Calu3 (cell line): ENCODE results near the gene RAD51B. TPM values are rescaled to one million over a fixed set of nuclear protein-coding genes. Genes with fewer than 3 reads are reported as not detected.

Experiments used
- BruUV-seq: library from RNA; stranded (reverse); fragments of 400-500 nt; replicated peaks from 2 replicates; lab custom pipeline; 2021; lab: Mats Ljungman, UMichigan
- CTCF ChIA-PET: fragments of 300-600 bp; sonication (Branson Sonifier 250); formaldehyde crosslinking; loops from one replicate; lab custom pipeline; 2022; ENCODE audit warnings: antibody characterized with exemption; lab: Charles Lee
- DNase-seq: peaks from one replicate; pipeline ENCODE4 v3.0.0; 2022
- H3K27ac Mint-ChIP-seq: one replicate; pipeline ENCODE4 v1.8.0; 2022; ENCODE audit warnings: mixed read lengths; ENCODE audit not compliant: unreplicated experiment
- H3K27me3 Mint-ChIP-seq: one replicate; pipeline ENCODE4 v1.8.0; 2022; ENCODE audit warnings: mixed read lengths; ENCODE audit not compliant: unreplicated experiment
- H3K36me3 Mint-ChIP-seq: one replicate; pipeline ENCODE4 v1.8.0; 2022; ENCODE audit warnings: mild to moderate bottlenecking, moderate library complexity, mixed read lengths; ENCODE audit not compliant: insufficient read depth, unreplicated experiment
- H3K4me1 Mint-ChIP-seq: one replicate; pipeline ENCODE4 v1.8.0; 2022; ENCODE audit warnings: mild to moderate bottlenecking, low read depth, mixed read lengths; ENCODE audit not compliant: unreplicated experiment
- H3K4me3 Mint-ChIP-seq: one replicate; pipeline ENCODE4 v1.8.0; 2022; ENCODE audit warnings: mild to moderate bottlenecking, low read depth, moderate library complexity, mixed read lengths; ENCODE audit not compliant: unreplicated experiment
- H3K9me3 Mint-ChIP-seq: one replicate; pipeline ENCODE4 v1.8.0; 2022; ENCODE audit warnings: low read depth, mixed read lengths; ENCODE audit not compliant: unreplicated experiment
- CTCF ChIP-seq: fragments of 200-600 bp; IDR thresholded peaks from one replicate; pipeline ENCODE4 v1.8.0; 2022; ENCODE audit warnings: antibody characterized with exemption; ENCODE audit not compliant: unreplicated experiment
- intact Hi-C: fragments of 100-400 bp; cut with micrococcal nuclease; formaldehyde crosslinking; loops from one replicate; pipeline ENCODE4 v1.10.0; 2022; ENCODE audit not compliant: unreplicated experiment
- total RNA-seq: library from RNA; stranded (reverse); gene quantifications from 2 replicates; pipeline ENCODE4 v1.2.3, GENCODE V29; 2022

The RAD51B gene
- total RNA-seq, 1 experiment from 2014 or later: 24.7 TPM

DNA sequence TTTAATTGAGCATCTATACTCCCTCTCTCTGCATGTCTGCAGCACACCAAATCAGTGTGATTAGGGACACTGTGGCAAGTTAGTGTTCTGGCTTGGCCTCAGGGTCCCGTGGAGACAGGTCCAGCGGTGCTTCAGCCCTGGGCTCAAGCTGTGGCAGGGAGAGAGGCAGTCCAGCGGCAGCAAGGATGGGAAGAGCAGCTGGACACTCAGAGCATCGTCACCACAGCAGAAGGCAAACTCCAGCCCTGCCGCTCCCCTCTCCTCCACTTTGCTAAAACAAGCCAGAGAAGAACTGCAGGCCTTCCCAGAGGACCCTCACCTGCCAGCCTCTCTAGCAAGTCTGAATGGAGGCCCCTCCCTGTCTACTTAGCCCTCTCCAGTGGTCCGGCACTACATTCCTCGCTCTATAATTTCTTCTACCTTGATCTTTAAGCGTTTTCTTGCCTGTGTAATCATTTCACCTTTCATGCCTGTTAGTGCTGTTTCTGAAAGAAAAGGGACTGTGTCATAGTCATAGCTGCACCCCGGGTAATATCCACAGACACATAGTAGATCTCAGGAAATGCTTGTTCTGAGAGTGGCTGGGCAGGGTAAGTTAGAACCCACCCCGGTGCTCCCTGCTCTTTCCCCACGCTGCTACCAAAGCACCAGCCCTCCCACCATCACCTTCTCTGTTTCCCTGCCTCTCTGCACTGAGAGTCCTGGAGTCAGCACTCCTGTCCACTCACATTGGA lies 951.1 kb downstream of the RAD51B start:
- CTCF ChIA-PET: no interaction called here
- intact Hi-C loops: no loop called here
- Mint-ChIP-seq H3K27ac (no peak overlapping the region), H3K27me3 (no peaks in the 10 kb centered on the region), H3K4me3 (no peak overlapping the region), H3K36me3 (no peaks in the 10 kb centered on the region), H3K9me3 (peaks cover 2% of the 10 kb centered on the region), H3K4me1 (peaks cover 13% of the 10 kb centered on the region)
- no peak for TF ChIP-seq CTCF
- no TSS peak for BruUV-seq
- no peak for DNase-seq

GRCh38 chr14:68771631-68772030 lies 952.1 kb downstream of the RAD51B start:
- Mint-ChIP-seq H3K36me3 (no peaks in the 10 kb centered on the region), H3K4me1 (peaks cover 17% of the 10 kb centered on the region), H3K27ac (no peak overlapping the region), H3K4me3 (no peak overlapping the region), H3K9me3 (peaks cover 3% of the 10 kb centered on the region), H3K27me3 (no peaks in the 10 kb centered on the region)
- intact Hi-C loops: no loop called here
- DNase-seq: no peak
- BruUV-seq: no TSS peak
- CTCF ChIA-PET: no interaction called here
- no peak for TF ChIP-seq CTCF

DNA sequence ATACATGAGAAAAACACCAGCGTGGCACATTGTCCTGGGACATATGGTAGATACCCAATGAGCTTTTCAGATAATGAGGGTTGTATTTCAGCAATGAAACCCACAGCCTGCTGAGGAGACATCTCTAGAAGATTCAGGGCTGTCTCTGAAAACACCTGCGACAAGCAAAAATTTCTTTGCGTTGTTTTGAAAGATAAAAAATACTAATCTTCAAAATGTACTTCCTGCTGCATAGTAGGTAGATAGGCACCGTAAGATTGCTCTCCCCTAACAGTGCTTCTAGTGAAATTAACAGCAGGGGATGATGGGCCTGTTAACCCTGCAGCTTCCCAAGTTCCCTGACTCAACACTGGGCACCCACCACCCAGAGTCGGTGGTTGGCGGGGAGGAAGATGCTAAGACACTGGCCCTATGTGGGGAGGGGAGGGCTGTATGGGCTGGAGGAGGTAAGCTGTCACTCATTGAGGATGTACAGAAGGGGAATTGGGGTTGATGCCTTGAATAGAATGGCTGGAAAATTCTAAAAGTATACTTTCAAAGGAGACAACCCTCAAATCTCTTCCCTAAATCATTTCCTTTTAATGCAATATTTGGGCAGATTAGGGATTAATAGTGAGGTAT lies 953.3 kb downstream of the RAD51B start:
- peaks cover 3% of the 10 kb centered on the region for H3K9me3 Mint-ChIP-seq
- H3K27me3 Mint-ChIP-seq: no peaks in the 10 kb centered on the region
- H3K36me3 Mint-ChIP-seq: no peaks in the 10 kb centered on the region
- BruUV-seq: no TSS peak
- intact Hi-C loops: no loop called here
- DNase-seq: no peak
- H3K4me3 Mint-ChIP-seq: no peak overlapping the region
- CTCF ChIA-PET: interaction anchor here (0.5 kb wide), 1 partner anchor 10 kb away, joined by 3 read pairs; no protein-coding TSS in a partner anchor
- H3K4me1 Mint-ChIP-seq: peaks cover 17% of the 10 kb centered on the region
- TF ChIP-seq CTCF: no peak
- H3K27ac Mint-ChIP-seq: no peak overlapping the region

- Mint-ChIP-seq H3K4me3 (no peak overlapping the region), H3K36me3 (peaks cover 7% of the 10 kb centered on the region), H3K27me3 (no peaks in the 10 kb centered on the region), H3K4me1 (peaks cover 35% of the 10 kb centered on the region), H3K27ac (no peak overlapping the region), H3K9me3 (peaks cover 3% of the 10 kb centered on the region)
- intact Hi-C loops: no loop called here
- DNase-seq: no peak
- BruUV-seq: no TSS peak
- TF ChIP-seq CTCF: no peak
- CTCF ChIA-PET: interaction anchor here (0.6 to 1.7 kb wide), 4 partner anchors 9 to 421 kb away, joined by 3 to 7 read pairs (median 4); no protein-coding TSS in a partner anchor
Measured at GRCh38 chr14:68774771-68775613, 955.4 kb downstream of the RAD51B start.
